GM23248 (cell line): ENCODE data around the gene CHPT1.

Experiments
- EZH2 ChIP-seq: fragments of 200-600 bp; sonication (generic); IDR thresholded peaks from 2 replicates; pipeline ENCODE4 v1.6.1; 2018; ENCODE audit warnings: antibody characterized with exemption, mild to moderate bottlenecking; ENCODE audit not compliant: insufficient read depth, poor library complexity, severe bottlenecking
- EZH2phosphoT487 ChIP-seq: fragments of 200-600 bp; sonication (generic); IDR thresholded peaks from 2 replicates; pipeline ENCODE4 v1.6.1; 2018; ENCODE audit warnings: antibody characterized with exemption, moderate library complexity, mild to moderate bottlenecking, low read depth; ENCODE audit not compliant: insufficient read depth

DNA sequence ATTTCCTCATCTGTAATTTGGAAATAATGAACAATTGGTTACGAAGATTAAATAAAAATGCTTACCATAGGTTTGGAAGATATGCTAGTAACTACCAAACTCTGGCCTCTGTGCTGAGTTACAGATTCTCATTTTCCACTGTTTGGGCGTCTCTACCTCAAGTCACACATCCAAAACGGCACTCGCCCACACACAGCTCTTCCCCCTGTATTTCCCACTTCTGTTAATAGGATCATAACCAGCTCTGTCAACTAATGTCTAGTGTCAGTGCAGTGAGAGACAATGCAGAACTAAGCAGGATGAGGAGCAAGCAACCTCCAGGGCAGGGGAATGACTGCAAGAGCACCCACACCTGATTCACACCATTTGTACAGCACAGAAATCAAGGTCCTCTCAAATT lies 52.7 kb downstream of the CHPT1 start:
- TF ChIP-seq EZH2 (no peak), EZH2phosphoT487 (no peak)
